A549 (cell line): ENCODE measurements around the gene SPPL2B. TPM values are rescaled to one million over a fixed set of nuclear protein-coding genes. Genes with fewer than 3 reads are reported as not detected.

Source experiments
- ATAC-seq, 2 experiments: fragments of 200-7000 bp in 1 of 2; fragments of >200 bp in 1 of 2; cut with Nextera tagmentation in 1 of 2; cut with Tn5 transposase in 1 of 2; 3 replicates each; pipeline versions ENCODE4 v1.8.0 to v1.9.1; 2018 to 2020; ENCODE audit warnings: mild to moderate bottlenecking in 1 of 2, moderate library complexity in 1 of 2
- CTCF ChIA-PET: fragments of 300-600 bp; sonication (Branson Sonifier 250); formaldehyde crosslinking; extraction: SDS; loops from one replicate; lab custom pipeline; 2021; ENCODE audit warnings: antibody characterized with exemption, inconsistent platforms; lab: Yijun Ruan, JAX
- POLR2A ChIA-PET: fragments of 350-600 bp; formaldehyde crosslinking; extraction: SDS; loops from one replicate; lab custom pipeline; 2021; ENCODE audit warnings: antibody characterized with exemption, inconsistent platforms; lab: Yijun Ruan, JAX
- DNase-seq, 2 experiments: peaks; one replicate each; pipeline versions ENCODE4 v3.0.0 to v3.0.0-alpha.2; 2011 to 2016; ENCODE audit warnings: low read depth in 1 of 2, low spot score in 1 of 2
- FAIRE-seq: peaks from 2 replicates; lab custom pipeline; 2011; peaks lifted over from hg19 to GRCh38; lab: Jason Lieb, UNC
- H3K27ac ChIP-seq, 2 experiments: fragments of >200 bp; sonication (Bioruptor Twin); formaldehyde crosslinking; 3 replicates each; pipeline ENCODE4 v1.5.1; 2016 to 2017
- H3K4me1 ChIP-seq: fragments of >200 bp; sonication (Bioruptor Twin); formaldehyde crosslinking; 3 replicates; pipeline ENCODE4 v1.6.1; 2016
- H3K4me2 ChIP-seq: fragments of >200 bp; sonication (Bioruptor Twin); formaldehyde crosslinking; 3 replicates; pipeline ENCODE4 v1.6.1; 2016
- H3K4me3 ChIP-seq: fragments of >200 bp; sonication (Bioruptor Twin); formaldehyde crosslinking; 3 replicates; pipeline ENCODE4 v1.5.1; 2016
- H3K9me3 ChIP-seq: fragments of >200 bp; sonication (Bioruptor Twin); formaldehyde crosslinking; 3 replicates; pipeline ENCODE4 v1.6.1; 2016
- CHD2 ChIP-seq: fragments of 150-350 bp; IDR thresholded peaks from 2 replicates; pipeline ENCODE4 v1.6.1; 2014; ENCODE audit warnings: low read length; ENCODE audit not compliant: partially characterized antibody
- EHMT2 ChIP-seq: fragments of 200-600 bp; sonication (generic); IDR thresholded peaks from 2 replicates; pipeline ENCODE4 v1.6.1; 2016; ENCODE audit warnings: antibody characterized with exemption, low read depth, mild to moderate bottlenecking, moderate library complexity
- ESRRA ChIP-seq: fragments of 150-350 bp; IDR thresholded peaks from 2 replicates; pipeline ENCODE4 v1.6.1; 2014; ENCODE audit warnings: mild to moderate bottlenecking, low read length, borderline replicate concordance
- FOXS1 ChIP-seq: fragments of 250-450 bp; sonication (Bioruptor Pico); IDR thresholded peaks from 2 replicates; pipeline ENCODE4 v1.5.0; 2020; ENCODE audit warnings: mild to moderate bottlenecking, moderate library complexity
- HOXB13 ChIP-seq: fragments of 250-450 bp; sonication (Bioruptor Pico); IDR thresholded peaks from 2 replicates; pipeline ENCODE4 v1.5.0; 2020; ENCODE audit warnings: low read depth, mild to moderate bottlenecking, moderate library complexity
- KDM1A ChIP-seq: fragments of 200-600 bp; sonication (generic); IDR thresholded peaks from 2 replicates; pipeline ENCODE4 v1.6.1; 2016; ENCODE audit warnings: low read depth, mild to moderate bottlenecking
- MAFK ChIP-seq: fragments of 450-650 bp; IDR thresholded peaks from 2 replicates; pipeline ENCODE4 v1.6.1; 2014; ENCODE audit not compliant: partially characterized antibody
- MAX ChIP-seq: IDR thresholded peaks from 2 replicates; pipeline ENCODE4 v1.6.1; 2012
- MAZ ChIP-seq: fragments of 150-350 bp; IDR thresholded peaks from 2 replicates; pipeline ENCODE4 v1.6.1; 2014; ENCODE audit warnings: antibody characterized with exemption, low read depth, low read length, borderline replicate concordance
- MYC ChIP-seq: IDR thresholded peaks from 2 replicates; pipeline ENCODE4 v1.6.1; 2012; ENCODE audit warnings: mild to moderate bottlenecking, inconsistent platforms, low read length, improper control_type of control experiment, borderline replicate concordance
- NPAS2 ChIP-seq: fragments of 250-450 bp; sonication (Bioruptor Pico); IDR thresholded peaks from 2 replicates; pipeline ENCODE4 v1.8.0; 2022; ENCODE audit warnings: mild to moderate bottlenecking, moderate library complexity, borderline replicate concordance
- POLR2A ChIP-seq: IDR thresholded peaks from 2 replicates; pipeline ENCODE4 v1.6.1; 2012; ENCODE audit warnings: mild to moderate bottlenecking, low read length
- RARB ChIP-seq: fragments of 250-450 bp; sonication (Bioruptor Pico); IDR thresholded peaks from 2 replicates; pipeline ENCODE4 v1.8.0; 2021; ENCODE audit warnings: mild to moderate bottlenecking, moderate library complexity
- RCOR1 ChIP-seq: fragments of 150-350 bp; IDR thresholded peaks from 2 replicates; pipeline ENCODE4 v1.6.1; 2014; ENCODE audit warnings: antibody characterized with exemption, low read length, low read depth
- RFX5 ChIP-seq: fragments of 450-650 bp; IDR thresholded peaks from 2 replicates; pipeline ENCODE4 v1.7.1; 2014; ENCODE audit warnings: antibody characterized with exemption, mild to moderate bottlenecking, moderate library complexity
- SMC3 ChIP-seq: fragments of >200 bp; sonication (Bioruptor Twin); formaldehyde crosslinking; IDR thresholded peaks from 3 replicates; pipeline ENCODE4 v1.6.1; 2018; ENCODE audit warnings: inconsistent platforms
- TP53 ChIP-seq: fragments of 250-450 bp; sonication (Bioruptor Pico); IDR thresholded peaks from 2 replicates; pipeline ENCODE4 v1.5.0; 2021; ENCODE audit warnings: mild to moderate bottlenecking, moderate library complexity
- ZC3H11A ChIP-seq: fragments of 450-650 bp; IDR thresholded peaks from 2 replicates; pipeline ENCODE4 v1.6.1; 2014; ENCODE audit warnings: antibody characterized with exemption, mild to moderate bottlenecking
- ZFP36 ChIP-seq: fragments of 450-650 bp; IDR thresholded peaks from 2 replicates; pipeline ENCODE4 v1.6.1; 2014; ENCODE audit warnings: borderline replicate concordance; ENCODE audit not compliant: partially characterized antibody
- ZNF302 ChIP-seq: fragments of 250-450 bp; sonication (Bioruptor Pico); IDR thresholded peaks from 2 replicates; pipeline ENCODE4 v1.9.0; 2021; ENCODE audit warnings: inconsistent platforms, mild to moderate bottlenecking, moderate library complexity
- ZSCAN20 ChIP-seq: fragments of 250-450 bp; sonication (Bioruptor Pico); IDR thresholded peaks from 2 replicates; pipeline ENCODE4 v1.8.0; 2022; ENCODE audit warnings: mild to moderate bottlenecking, moderate library complexity
- WGBS: methylation state at CpG from one replicate; pipeline ENCODE4 v1.1.6; 2017; ENCODE audit errors: missing lambda C conversion rate; 5-methylcytosine and 5-hydroxymethylcytosine counted together
- polyA plus RNA-seq, 4 experiments: library from polyadenylated mRNA; depleted of rRNA in 3 of 4; stranded (reverse); fragments of >200 nt; fragmentation: RNase III in 1 of 4; extraction: RNeasy Plus Mini Kit Qiagen cat#74134 plus additional on column Dnase treatment in 1 of 4; gene quantifications; 2 replicates in 3 of 4; 3 replicates in 1 of 4; pipeline ENCODE4 v1.2.3, GENCODE V29; 2011 to 2017
- TF ChIP-seq, protein P1 (sequence below): fragments of 150-350 bp; IDR thresholded peaks from 2 replicates; pipeline ENCODE4 v1.6.1; 2014; ENCODE audit warnings: low read depth, mild to moderate bottlenecking, low read length
- TF ChIP-seq, protein P2 (sequence below): fragments of 450-650 bp; IDR thresholded peaks from 2 replicates; pipeline ENCODE4 v1.6.1; 2014; ENCODE audit warnings: antibody characterized with exemption
- TF ChIP-seq, protein P3 (sequence below): fragments of 250-450 bp; sonication (Bioruptor Pico); IDR thresholded peaks from 2 replicates; pipeline ENCODE4 v1.5.0; 2021; ENCODE audit warnings: mild to moderate bottlenecking, moderate library complexity, borderline replicate concordance
- TF ChIP-seq, protein P4 (sequence below): IDR thresholded peaks from 2 replicates; pipeline ENCODE4 v1.6.1; 2012

Gene SPPL2B
- polyA plus RNA-seq, 2 of the 4 experiments (the other 2 are of a cell fraction): 11.3 to 36.5 TPM

DNA sequence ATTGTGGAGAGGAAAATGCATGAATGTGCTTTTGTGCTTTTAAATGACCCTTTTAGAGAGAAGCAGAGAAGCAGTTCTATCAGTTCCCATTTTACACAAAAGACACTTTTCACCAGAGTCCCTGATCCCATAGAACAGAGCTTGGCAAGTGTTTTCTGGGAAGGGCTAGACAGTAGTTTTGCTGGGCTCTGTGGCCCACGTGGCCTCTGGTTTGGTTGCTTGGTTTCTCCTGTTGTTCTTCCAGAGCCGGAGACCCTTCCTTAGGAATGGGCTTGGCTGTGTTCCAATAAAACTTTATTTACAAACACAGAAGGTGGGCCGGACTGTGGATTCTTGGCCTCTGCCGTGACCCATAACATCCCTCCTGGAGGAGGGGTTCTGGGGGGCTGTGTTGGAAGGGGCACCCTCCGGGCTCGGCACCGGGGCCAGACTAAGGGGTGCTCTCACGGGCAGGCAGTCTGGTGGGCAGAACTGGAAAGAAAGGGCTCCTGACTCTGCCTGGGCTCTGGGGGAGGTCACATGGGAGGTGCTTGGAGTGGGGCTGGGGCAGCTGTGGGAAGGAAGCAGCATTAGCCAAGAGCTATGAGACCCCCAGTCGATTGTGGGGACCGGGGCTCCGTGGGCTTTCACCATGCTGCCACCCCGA, 3.2 kb downstream of the SPPL2B start (continued):
- TF ChIP-seq ESRRA: no peak
- no peak for TF ChIP-seq RFX5
- no peak for TF ChIP-seq KDM1A
- TF ChIP-seq EHMT2: no peak

- 88% methylated on average over 8 of the region's 17 CpGs for WGBS
- CTCF ChIA-PET: no interaction called here
Observed at GRCh38 chr19:2332341-2333026, 4.0 kb downstream of the SPPL2B start.

GRCh38 chr19:2333027-2333806, 4.7 kb downstream of the SPPL2B start:
- Histone ChIP-seq H3K4me1 (peaks cover 20% of the 10 kb centered on the region), H3K27ac (no peak overlapping the region), H3K9me3 (no peaks in the 10 kb centered on the region), H3K4me3 (no peak overlapping the region), H3K4me2 (no peak overlapping the region)
- WGBS: 92% methylated on average over 17 of the region's 27 CpGs
- ChIA-PET CTCF (no interaction called here), POLR2A (no interaction called here)
- no peak for ATAC-seq
- TF ChIP-seq SMC3 (no peak), MAZ (no peak), FOXS1 (CRISPR knock-in tag) (no peak), KDM1A (no peak), NPAS2 (CRISPR knock-in tag) (no peak), ZC3H11A (no peak), RFX5 (no peak), HOXB13 (no peak), CHD2 (no peak), RARB (no peak), ZSCAN20 (CRISPR knock-in tag) (no peak), MAFK (no peak), ZFP36 (no peak), POLR2A (no peak), MYC (no peak), ZNF302 (CRISPR knock-in tag) (no peak), TP53 (no peak)
- TF ChIP-seq, protein P1, sequence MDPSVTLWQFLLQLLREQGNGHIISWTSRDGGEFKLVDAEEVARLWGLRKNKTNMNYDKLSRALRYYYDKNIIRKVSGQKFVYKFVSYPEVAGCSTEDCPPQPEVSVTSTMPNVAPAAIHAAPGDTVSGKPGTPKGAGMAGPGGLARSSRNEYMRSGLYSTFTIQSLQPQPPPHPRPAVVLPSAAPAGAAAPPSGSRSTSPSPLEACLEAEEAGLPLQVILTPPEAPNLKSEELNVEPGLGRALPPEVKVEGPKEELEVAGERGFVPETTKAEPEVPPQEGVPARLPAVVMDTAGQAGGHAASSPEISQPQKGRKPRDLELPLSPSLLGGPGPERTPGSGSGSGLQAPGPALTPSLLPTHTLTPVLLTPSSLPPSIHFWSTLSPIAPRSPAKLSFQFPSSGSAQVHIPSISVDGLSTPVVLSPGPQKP: no peak
- TF ChIP-seq, protein P2, sequence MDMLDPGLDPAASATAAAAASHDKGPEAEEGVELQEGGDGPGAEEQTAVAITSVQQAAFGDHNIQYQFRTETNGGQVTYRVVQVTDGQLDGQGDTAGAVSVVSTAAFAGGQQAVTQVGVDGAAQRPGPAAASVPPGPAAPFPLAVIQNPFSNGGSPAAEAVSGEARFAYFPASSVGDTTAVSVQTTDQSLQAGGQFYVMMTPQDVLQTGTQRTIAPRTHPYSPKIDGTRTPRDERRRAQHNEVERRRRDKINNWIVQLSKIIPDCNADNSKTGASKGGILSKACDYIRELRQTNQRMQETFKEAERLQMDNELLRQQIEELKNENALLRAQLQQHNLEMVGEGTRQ: no peak
- TF ChIP-seq, protein P3, sequence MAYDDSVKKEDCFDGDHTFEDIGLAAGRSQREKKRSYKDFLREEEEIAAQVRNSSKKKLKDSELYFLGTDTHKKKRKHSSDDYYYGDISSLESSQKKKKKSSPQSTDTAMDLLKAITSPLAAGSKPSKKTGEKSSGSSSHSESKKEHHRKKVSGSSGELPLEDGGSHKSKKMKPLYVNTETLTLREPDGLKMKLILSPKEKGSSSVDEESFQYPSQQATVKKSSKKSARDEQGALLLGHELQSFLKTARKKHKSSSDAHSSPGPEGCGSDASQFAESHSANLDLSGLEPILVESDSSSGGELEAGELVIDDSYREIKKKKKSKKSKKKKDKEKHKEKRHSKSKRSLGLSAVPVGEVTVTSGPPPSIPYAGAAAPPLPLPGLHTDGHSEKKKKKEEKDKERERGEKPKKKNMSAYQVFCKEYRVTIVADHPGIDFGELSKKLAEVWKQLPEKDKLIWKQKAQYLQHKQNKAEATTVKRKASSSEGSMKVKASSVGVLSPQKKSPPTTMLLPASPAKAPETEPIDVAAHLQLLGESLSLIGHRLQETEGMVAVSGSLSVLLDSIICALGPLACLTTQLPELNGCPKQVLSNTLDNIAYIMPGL (CRISPR knock-in tag): no peak
- TF ChIP-seq, all 56 proteins: peak for 0
- FAIRE-seq: no peak
- no peak for DNase-seq

More at GRCh38 chr19:2332341-2333026, 4.0 kb downstream of the SPPL2B start:
- ATAC-seq (no peak), FAIRE-seq (no peak), DNase-seq (no peak)
- Histone ChIP-seq H3K4me1 (peaks cover 22% of the 10 kb centered on the region), H3K4me2 (no peak overlapping the region), H3K4me3 (no peak overlapping the region), H3K27ac (no peak overlapping the region), H3K9me3 (no peaks in the 10 kb centered on the region)
- no peak for TF ChIP-seq KDM1A
- TF ChIP-seq MAX: no peak
- no peak for TF ChIP-seq RARB
- TF ChIP-seq RCOR1: no peak
- TF ChIP-seq EHMT2: no peak
- TF ChIP-seq, protein P4, sequence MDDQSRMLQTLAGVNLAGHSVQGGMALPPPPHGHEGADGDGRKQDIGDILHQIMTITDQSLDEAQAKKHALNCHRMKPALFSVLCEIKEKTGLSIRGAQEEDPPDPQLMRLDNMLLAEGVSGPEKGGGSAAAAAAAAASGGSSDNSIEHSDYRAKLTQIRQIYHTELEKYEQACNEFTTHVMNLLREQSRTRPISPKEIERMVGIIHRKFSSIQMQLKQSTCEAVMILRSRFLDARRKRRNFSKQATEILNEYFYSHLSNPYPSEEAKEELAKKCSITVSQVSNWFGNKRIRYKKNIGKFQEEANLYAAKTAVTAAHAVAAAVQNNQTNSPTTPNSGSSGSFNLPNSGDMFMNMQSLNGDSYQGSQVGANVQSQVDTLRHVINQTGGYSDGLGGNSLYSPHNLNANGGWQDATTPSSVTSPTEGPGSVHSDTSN: no peak
- no peak for TF ChIP-seq SMC3
- TF ChIP-seq ZSCAN20 (CRISPR knock-in tag): no peak
- POLR2A ChIA-PET: no interaction called here
